Kidney capillary endothelial cell (primary cell): ENCODE measurements around the gene TTLL12.

Source experiments
- DNase-seq: peaks from one replicate; pipeline ENCODE4 v3.0.0-alpha.2; 2018; ENCODE audit warnings: low spot score

TTLL12 gene

GRCh38 chr22:43186272-43187170 is at the start of gene TTLL12:
Gene TTLL12 (minus strand): TSS chr22:43187134. CDS start chr22:43187069, 65 bp downstream.
- DNase-seq: peak; percentile 31

- DNase-seq: no peak
Observed at GRCh38 chr22:43235445-43236409, 48.8 kb upstream of the TTLL12 start.

GRCh38 chr22:43234264-43234988 is 47.5 kb upstream of the TTLL12 start:
- no peak for DNase-seq

GRCh38 chr22:43233529-43233928 is 46.6 kb upstream of the TTLL12 start:
- DNase-seq: no peak

GRCh38 chr22:43232445-43232844 is 45.5 kb upstream of the TTLL12 start:
- no peak for DNase-seq

- no peak for DNase-seq
Observed at GRCh38 chr22:43231724-43232034, 44.7 kb upstream of the TTLL12 start.

GRCh38 chr22:43230971-43231723 is 44.2 kb upstream of the TTLL12 start:
- peak; percentile 31 for DNase-seq

GRCh38 chr22:43230571-43230970 is 43.6 kb upstream of the TTLL12 start:
- no peak for DNase-seq

- DNase-seq: no peak
Observed at GRCh38 chr22:43228863-43229262, 41.9 kb upstream of the TTLL12 start.

- peak; percentile 44 for DNase-seq
Observed at GRCh38 chr22:43228330-43228729, 41.4 kb upstream of the TTLL12 start.

GRCh38 chr22:43227239-43227630 is 40.3 kb upstream of the TTLL12 start:
- DNase-seq: no peak

- no peak for DNase-seq
Observed at GRCh38 chr22:43226377-43227238, 39.7 kb upstream of the TTLL12 start.

- DNase-seq: no peak
Observed at GRCh38 chr22:43225609-43226008, 38.7 kb upstream of the TTLL12 start.

- no peak for DNase-seq
Observed at GRCh38 chr22:43222987-43223386, 36.1 kb upstream of the TTLL12 start.

GRCh38 chr22:43222262-43222661 is 35.3 kb upstream of the TTLL12 start:
- no peak for DNase-seq

GRCh38 chr22:43220625-43221380 is 33.9 kb upstream of the TTLL12 start:
- no peak for DNase-seq

GRCh38 chr22:43218786-43219185 is 31.9 kb upstream of the TTLL12 start:
- no peak for DNase-seq

- no peak for DNase-seq
Observed at GRCh38 chr22:43217285-43218030, 30.5 kb upstream of the TTLL12 start.

GRCh38 chr22:43216738-43217137 is 29.8 kb upstream of the TTLL12 start:
- DNase-seq: no peak
